Endodermal cell (in vitro differentiated cells): ENCODE data around the gene CALML6. TPM values are rescaled to one million over a fixed set of nuclear protein-coding genes. Genes with fewer than 3 reads are reported as not detected.
A peak's percentile ranks its signal among the peaks of the same experiment; 100 is the strongest.

ENCODE experiments used
- DNase-seq: peaks from one replicate; pipeline ENCODE4 v3.0.0-alpha.2; 2017
- H3K27ac ChIP-seq: 2 replicates; pipeline ENCODE4 v1.5.1; 2013; ENCODE audit warnings: mild to moderate bottlenecking, low read depth, low read length, moderate library complexity
- H3K27me3 ChIP-seq: 2 replicates; pipeline ENCODE4 v1.6.1; 2013; ENCODE audit warnings: mild to moderate bottlenecking, low read length, moderate library complexity; ENCODE audit not compliant: insufficient read depth, control insufficient read depth, poor library complexity, severe bottlenecking
- H3K36me3 ChIP-seq: 2 replicates; pipeline ENCODE4 v1.7.0; 2013; ENCODE audit warnings: mild to moderate bottlenecking, low read length, moderate library complexity; ENCODE audit not compliant: control insufficient read depth, insufficient read depth
- H3K4me1 ChIP-seq: one replicate; pipeline ENCODE4 v1.7.0; 2013; ENCODE audit warnings: low read length; ENCODE audit not compliant: control insufficient read depth, insufficient read depth
- H3K4me3 ChIP-seq: 2 replicates; pipeline ENCODE4 v1.5.1; 2013; ENCODE audit warnings: mild to moderate bottlenecking, low read length, moderate library complexity
- H3K9ac ChIP-seq: 2 replicates; pipeline ENCODE4 v1.6.1; 2013; ENCODE audit warnings: mild to moderate bottlenecking, low read length, moderate library complexity; ENCODE audit not compliant: poor library complexity, severe bottlenecking; ENCODE audit errors: extremely low read depth
- H3K9me3 ChIP-seq: 2 replicates; pipeline ENCODE4 v1.6.1; 2013; ENCODE audit warnings: mild to moderate bottlenecking, low read length, moderate library complexity; ENCODE audit not compliant: control insufficient read depth
- H3K27ac Mint-ChIP-seq: 2 replicates; pipeline ENCODE4 v1.8.0; 2020; ENCODE audit warnings: mixed read lengths
- H3K27me3 Mint-ChIP-seq: 2 replicates; pipeline ENCODE4 v1.8.0; 2021; ENCODE audit warnings: mild to moderate bottlenecking, mixed read lengths; ENCODE audit not compliant: insufficient read depth
- H3K36me3 Mint-ChIP-seq: 2 replicates; pipeline ENCODE4 v1.8.0; 2020; ENCODE audit warnings: low read depth, mixed read lengths
- H3K4me1 Mint-ChIP-seq: 2 replicates; pipeline ENCODE4 v1.8.0; 2020; ENCODE audit warnings: mixed read lengths
- H3K4me3 Mint-ChIP-seq: 2 replicates; pipeline ENCODE4 v1.8.0; 2020; ENCODE audit warnings: mild to moderate bottlenecking, moderate library complexity, mixed read lengths
- H3K9me3 Mint-ChIP-seq: 2 replicates; pipeline ENCODE4 v1.8.0; 2020; ENCODE audit warnings: mild to moderate bottlenecking, mixed read lengths
- WGBS, 2 experiments: methylation state at CpG; one replicate each; pipeline versions ENCODE4 v1.1.5 to v1.1.7; 2013; ENCODE audit warnings: missing lambda C conversion rate in 2 of 2, mixed read lengths in 1 of 2; ENCODE audit not compliant: insufficient coverage in 1 of 2, insufficient read length in 1 of 2; 5-methylcytosine and 5-hydroxymethylcytosine counted together
- total RNA-seq, 2 donors: library from RNA; stranded (reverse); fragmentation: NEBNext Ultra II Directional in 1 of 2; extraction: Animal tissue kit (Norgen Biotek cat#: 25700) in 1 of 2; gene quantifications; 2 replicates in 1 of 2; 3 replicates in 1 of 2; pipeline ENCODE4 v1.2.1, GENCODE V29; 2021
- TF ChIP-seq, protein P1 (sequence below): fragments of 200-600 bp; sonication (generic); conservative IDR thresholded peaks from 2 replicates; pipeline ENCODE4 v1.5.0; 2021; ENCODE audit warnings: antibody characterized with exemption, mild to moderate bottlenecking

Gene CALML6
- total RNA-seq, 2 donors from 2014 or later: 0.89 to 1.4 TPM

DNA sequence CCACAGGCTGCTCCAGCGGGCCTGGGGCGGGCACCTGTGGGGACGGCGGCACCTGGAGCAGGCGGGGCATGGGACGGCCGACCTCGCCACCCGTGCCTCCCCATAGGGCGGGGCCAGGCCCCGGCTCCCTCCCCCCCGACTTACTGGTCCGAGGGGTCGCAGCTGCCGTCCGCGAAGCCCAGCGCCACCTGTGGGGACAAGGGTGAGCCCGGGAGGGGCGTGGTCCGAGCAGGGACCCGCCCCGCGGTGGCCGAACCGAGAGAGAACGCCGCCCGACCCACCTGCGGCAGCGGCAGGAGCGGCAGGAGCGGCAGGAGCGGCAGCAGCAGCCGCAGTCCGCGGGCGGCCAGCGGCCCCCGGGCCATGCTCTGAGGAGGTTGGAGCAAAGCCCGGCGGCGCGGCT is 3.8 kb downstream of the CALML6 start, which contains the start of gene TMEM52:
Gene TMEM52 (minus strand): TSS at position 379 of the 403 bp plus-strand sequence. CDS start 14 bp downstream, at position 365.
- H3K27ac ChIP-seq: no peak within 1 kb of the TSS
- 0% methylated on average over 13 to 44 of the region's 44 CpGs for WGBS, 2 experiments

DNA sequence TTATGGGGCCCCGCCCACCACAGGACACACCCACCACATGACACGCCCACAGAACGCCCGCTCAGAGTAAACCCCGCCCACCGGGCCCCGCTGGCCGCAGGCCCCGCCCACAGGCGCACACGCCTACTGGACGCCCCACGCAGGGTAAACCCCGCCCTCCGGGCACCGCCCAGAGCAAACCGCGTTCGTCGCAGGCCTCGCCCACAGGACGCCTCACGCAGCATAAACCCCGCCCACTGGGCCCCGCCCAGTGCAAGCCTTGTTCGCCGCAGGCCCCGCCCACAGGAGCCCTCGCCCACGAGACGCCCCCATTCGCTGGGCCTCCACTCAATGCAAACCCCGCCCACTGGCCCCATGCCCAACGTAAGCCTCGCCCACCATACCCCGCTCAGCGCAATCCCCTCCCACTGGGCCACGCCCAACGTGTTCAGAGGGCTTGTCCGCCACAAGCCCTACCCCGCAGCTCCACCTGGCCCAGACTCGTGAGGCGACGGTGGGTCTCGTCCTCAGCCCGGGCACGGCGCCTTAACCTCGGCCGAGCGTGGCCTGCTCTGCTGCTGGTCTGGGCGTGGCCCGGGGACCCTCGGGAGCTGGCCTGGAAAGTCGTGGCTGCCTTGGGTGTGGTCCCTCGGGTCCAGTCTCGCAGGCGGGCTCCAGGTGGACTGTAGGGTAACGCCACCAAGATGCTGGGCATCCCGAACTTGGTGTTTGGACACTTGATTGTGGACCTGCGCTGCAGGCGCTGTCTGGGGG is 4.4 kb downstream of the CALML6 start:
- TF ChIP-seq, protein P1, sequence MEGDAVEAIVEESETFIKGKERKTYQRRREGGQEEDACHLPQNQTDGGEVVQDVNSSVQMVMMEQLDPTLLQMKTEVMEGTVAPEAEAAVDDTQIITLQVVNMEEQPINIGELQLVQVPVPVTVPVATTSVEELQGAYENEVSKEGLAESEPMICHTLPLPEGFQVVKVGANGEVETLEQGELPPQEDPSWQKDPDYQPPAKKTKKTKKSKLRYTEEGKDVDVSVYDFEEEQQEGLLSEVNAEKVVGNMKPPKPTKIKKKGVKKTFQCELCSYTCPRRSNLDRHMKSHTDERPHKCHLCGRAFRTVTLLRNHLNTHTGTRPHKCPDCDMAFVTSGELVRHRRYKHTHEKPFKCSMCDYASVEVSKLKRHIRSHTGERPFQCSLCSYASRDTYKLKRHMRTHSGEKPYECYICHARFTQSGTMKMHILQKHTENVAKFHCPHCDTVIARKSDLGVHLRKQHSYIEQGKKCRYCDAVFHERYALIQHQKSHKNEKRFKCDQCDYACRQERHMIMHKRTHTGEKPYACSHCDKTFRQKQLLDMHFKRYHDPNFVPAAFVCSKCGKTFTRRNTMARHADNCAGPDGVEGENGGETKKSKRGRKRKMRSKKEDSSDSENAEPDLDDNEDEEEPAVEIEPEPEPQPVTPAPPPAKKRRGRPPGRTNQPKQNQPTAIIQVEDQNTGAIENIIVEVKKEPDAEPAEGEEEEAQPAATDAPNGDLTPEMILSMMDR: no peak
- H3K27ac ChIP-seq: no peak overlapping the region
- no peaks in the 10 kb centered on the region for H3K9me3 Mint-ChIP-seq
- no peaks in the 10 kb centered on the region for H3K4me1 Mint-ChIP-seq
- peaks cover 11% of the 10 kb centered on the region for H3K27me3 Mint-ChIP-seq
- H3K4me1 ChIP-seq: no peaks in the 10 kb centered on the region
- 11 to 13% methylated on average over 24 to 62 of the region's 62 CpGs for WGBS, 2 experiments
- no peaks in the 10 kb centered on the region for H3K9me3 ChIP-seq
- H3K27ac Mint-ChIP-seq: no peak overlapping the region
- no peaks in the 10 kb centered on the region for H3K36me3 ChIP-seq
- H3K27me3 ChIP-seq: peaks cover 7% of the 10 kb centered on the region
- peak overlapping the region; percentile 48 for H3K4me3 Mint-ChIP-seq
- DNase-seq: peak; percentile 100
- H3K36me3 Mint-ChIP-seq: no peaks in the 10 kb centered on the region
- H3K4me3 ChIP-seq: peak overlapping the region; percentile 72
- H3K9ac ChIP-seq: no peak overlapping the region

More for the DNA sequence above, 3.8 kb downstream of the CALML6 start, which contains the start of gene TMEM52:
- Histone ChIP-seq H3K4me3 (peak within 1 kb of the TSS; percentile 72), H3K4me1 (no peaks in the 10 kb centered on the region), H3K9ac (no peak within 1 kb of the TSS), H3K36me3 (no peaks in the 10 kb centered on the region), H3K27me3 (peaks cover 7% of the 10 kb centered on the region), H3K9me3 (no peaks in the 10 kb centered on the region)
- peak within 1 kb of the TSS; percentile 48 for H3K4me3 Mint-ChIP-seq
- TF ChIP-seq, protein P1: peak; percentile 41
- no peaks in the 10 kb centered on the region for H3K4me1 Mint-ChIP-seq
- H3K36me3 Mint-ChIP-seq: no peaks in the 10 kb centered on the region
- H3K9me3 Mint-ChIP-seq: no peaks in the 10 kb centered on the region
- no peak for DNase-seq
- peaks cover 11% of the 10 kb centered on the region for H3K27me3 Mint-ChIP-seq
- H3K27ac Mint-ChIP-seq: no peak within 1 kb of the TSS

DNA sequence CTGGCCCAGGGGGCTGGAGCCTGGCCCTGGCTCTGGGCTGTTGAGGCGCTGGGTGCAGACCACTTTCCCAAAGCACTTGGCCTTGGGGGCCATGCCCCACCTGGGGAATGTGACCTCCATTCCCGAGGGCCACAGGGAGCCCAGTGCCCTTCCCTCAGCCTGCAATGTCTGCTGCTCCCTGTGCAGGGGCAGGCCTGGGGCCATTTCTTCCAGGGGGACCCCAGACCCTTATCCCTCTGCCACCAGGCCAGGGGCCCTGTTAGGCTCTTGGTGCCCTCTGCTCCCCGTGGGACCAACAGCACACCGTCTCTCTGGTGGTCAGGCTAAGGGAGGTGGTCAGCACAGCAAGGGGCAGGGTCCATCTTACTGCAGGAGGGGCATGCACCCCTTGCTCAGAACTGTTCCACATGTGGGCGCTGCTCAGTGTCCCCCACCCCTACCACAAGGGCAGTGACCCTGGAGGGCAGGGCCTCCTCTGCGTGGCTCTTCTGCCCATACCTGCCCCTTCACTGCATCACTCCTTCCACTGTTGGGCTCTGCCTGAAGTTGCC is 5.1 kb downstream of the CALML6 start:
- TF ChIP-seq, protein P1: no peak
- H3K4me1 ChIP-seq: no peaks in the 10 kb centered on the region
- no peaks in the 10 kb centered on the region for H3K4me1 Mint-ChIP-seq
- H3K27ac ChIP-seq: no peak overlapping the region
- peak overlapping the region; percentile 62 for H3K4me3 ChIP-seq
- 81 to 91% methylated on average over 3 to 6 of the region's 6 CpGs for WGBS, 2 experiments
- DNase-seq: no peak
- peak overlapping the region; percentile 48 for H3K4me3 Mint-ChIP-seq
- no peaks in the 10 kb centered on the region for H3K9me3 ChIP-seq
- no peaks in the 10 kb centered on the region for H3K9me3 Mint-ChIP-seq
- no peak overlapping the region for H3K27ac Mint-ChIP-seq
- peaks cover 11% of the 10 kb centered on the region for H3K27me3 Mint-ChIP-seq
- peaks cover 7% of the 10 kb centered on the region for H3K27me3 ChIP-seq
- H3K36me3 Mint-ChIP-seq: no peaks in the 10 kb centered on the region
- no peaks in the 10 kb centered on the region for H3K36me3 ChIP-seq
- no peak overlapping the region for H3K9ac ChIP-seq
